A673 (cell line): Measurements from ENCODE around the gene DENND5B.

Experiments used
- CTCF ChIP-seq: fragments of 300-800, 200-600 bp; sonication (generic); conservative IDR thresholded peaks from 2 replicates; pipeline ENCODE4 v1.5.1; 2017; ENCODE audit warnings: low read depth, mild to moderate bottlenecking, antibody characterized with exemption, low read length, moderate library complexity, mixed read lengths
- EZH2 ChIP-seq: fragments of 200-600 bp; sonication (generic); IDR thresholded peaks from 2 replicates; pipeline ENCODE4 v1.6.1; 2017; ENCODE audit warnings: borderline replicate concordance, low read depth, mild to moderate bottlenecking, mixed read lengths, antibody characterized with exemption, low read length; ENCODE audit not compliant: poor library complexity, severe bottlenecking

- TF ChIP-seq CTCF (no peak), EZH2 (no peak)
These were observed 42.5 kb upstream of the DENND5B start for GRCh38 chr12:31633464-31633863.
